Fibroblast of pulmonary artery (primary cell): ENCODE measurements around the gene TCAIM.

Source experiments
- DNase-seq: peaks from one replicate; pipeline ENCODE4 v3.0.0-alpha.2; 2010; ENCODE audit warnings: low read depth
- H3K4me3 ChIP-seq: replicated peaks from 2 replicates; pipeline ENCODE4 v1.5.1; 2011; ENCODE audit warnings: low read depth, mild to moderate bottlenecking, control low read depth, low read length, moderate library complexity
- CTCF ChIP-seq: IDR thresholded peaks from 2 replicates; pipeline ENCODE4 v1.5.1; 2011; ENCODE audit warnings: mild to moderate bottlenecking, control low read depth, low read length, inconsistent platforms; ENCODE audit errors: missing control alignments

The TCAIM gene

GRCh38 chr3:44329946-44330345 lies 8.6 kb upstream of the TCAIM start:
- DNase-seq = no peak
- H3K4me3 ChIP-seq = no peak overlapping the region
- TF ChIP-seq CTCF = no peak

DNA sequence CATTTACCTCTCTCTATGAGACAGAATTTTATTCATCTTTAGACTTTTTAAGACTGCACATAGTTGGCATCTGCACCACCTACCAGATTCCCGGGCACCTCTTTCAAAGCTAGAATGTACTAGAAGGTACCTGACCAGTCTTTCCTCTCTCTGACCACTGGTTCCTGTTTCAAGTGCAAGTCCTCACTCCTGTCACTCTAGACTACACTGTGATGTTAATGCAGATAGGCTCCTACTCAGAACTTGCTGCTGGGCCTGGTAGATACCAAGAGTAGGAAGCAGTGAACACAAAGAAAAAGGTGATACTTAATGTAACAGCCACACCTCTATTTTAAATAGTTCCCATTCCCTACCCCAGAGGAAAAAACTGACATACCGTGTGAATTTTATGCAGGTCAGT lies 8.1 kb upstream of the TCAIM start:
- DNase-seq = no peak
- no peak overlapping the region for H3K4me3 ChIP-seq
- TF ChIP-seq CTCF = no peak

DNA sequence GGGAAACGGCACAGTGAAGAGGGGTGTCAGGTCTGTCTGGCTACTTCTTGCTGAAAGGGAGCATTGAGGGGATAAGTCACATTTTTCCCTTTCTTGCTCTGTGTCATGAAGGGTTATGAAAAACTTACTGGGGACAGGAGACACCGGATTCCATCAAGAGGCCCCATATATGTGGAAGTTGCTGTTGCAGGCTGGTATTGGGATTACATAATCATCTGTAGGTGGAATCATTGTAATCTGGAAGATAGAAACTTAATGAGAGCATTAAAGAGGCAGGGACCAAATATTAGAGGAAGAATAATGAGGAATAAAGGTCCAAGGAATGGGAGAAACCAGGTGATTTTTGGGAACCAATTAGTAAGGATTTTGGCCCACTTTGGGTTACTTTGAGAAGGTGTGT lies 4.2 kb upstream of the TCAIM start:
- no peak overlapping the region for H3K4me3 ChIP-seq
- TF ChIP-seq CTCF = no peak
- DNase-seq = no peak

DNA sequence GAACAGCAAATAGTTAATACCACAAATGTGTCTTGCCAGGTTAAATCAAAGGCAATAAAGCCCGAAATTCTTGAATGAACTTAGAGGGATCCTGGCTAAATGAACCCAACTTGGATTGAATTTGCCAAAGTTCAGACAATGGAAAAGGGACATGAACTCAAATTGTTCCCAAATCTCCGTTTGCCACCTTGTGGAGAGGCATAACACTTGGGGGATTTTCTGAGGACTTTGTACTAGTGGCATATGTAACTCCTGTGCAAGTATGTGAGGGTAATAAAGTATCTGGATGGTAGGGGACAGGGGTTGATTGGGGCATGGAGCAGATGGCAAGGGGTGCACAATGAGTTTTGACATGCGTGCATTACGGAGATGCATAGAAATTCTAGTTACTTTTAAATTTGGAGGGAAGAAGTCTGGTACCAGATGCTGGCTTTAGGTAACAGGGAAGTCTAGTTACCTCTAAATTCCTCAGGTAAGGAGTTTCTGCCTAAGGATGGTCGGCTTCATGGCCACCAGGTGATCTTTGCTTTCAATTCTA lies 1.2 kb upstream of the TCAIM start:
- DNase-seq = no peak
- TF ChIP-seq CTCF = no peak
- H3K4me3 ChIP-seq = peak overlapping the region; percentile 97

- peak overlapping the region; percentile 97 for H3K4me3 ChIP-seq
- DNase-seq = no peak
- TF ChIP-seq CTCF = no peak
Measured at GRCh38 chr3:44338828-44339127, 212 bp downstream of the TCAIM start.

- H3K4me3 ChIP-seq = peak overlapping the region; percentile 97
- DNase-seq = no peak
- TF ChIP-seq CTCF = no peak
Measured at GRCh38 chr3:44339181-44340057, 853 bp downstream of the TCAIM start.

DNA sequence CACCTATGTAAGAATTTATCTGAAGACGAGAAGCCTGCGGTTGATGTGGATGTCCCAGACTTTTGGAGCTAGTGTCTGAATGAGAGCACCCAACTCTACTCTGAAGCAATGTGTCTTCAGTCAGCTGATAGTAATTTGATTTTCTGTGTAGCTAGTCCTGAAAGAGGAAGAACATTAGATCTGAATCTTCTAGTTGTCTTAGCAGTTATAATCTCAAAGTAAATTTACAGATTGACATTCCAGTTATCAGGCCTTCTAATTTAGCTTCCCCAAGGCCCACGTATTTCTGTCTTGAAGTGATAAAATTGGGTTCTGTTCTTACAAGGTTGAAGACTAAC lies 1.5 kb downstream of the TCAIM start:
- H3K4me3 ChIP-seq = no peak overlapping the region
- no peak for TF ChIP-seq CTCF
- no peak for DNase-seq
